GM18502 (cell line): ENCODE data around the gene RNF44.
"Not testable (repeated sequence)": the region's sequence is repeated elsewhere in the genome, so short reads cannot be mapped to it uniquely, and the experiment has no call there.

Experiments
- ATAC-seq: cut with Tn5 transposase; IDR thresholded peaks from one replicate; pipeline ENCODE4 v1.9.1; 2021; ENCODE audit warnings: mild to moderate bottlenecking; ENCODE audit not compliant: unreplicated experiment, poor library complexity

The RNF44 gene

GRCh38 chr5:176487160-176487559 lies 50.0 kb downstream of the RNF44 start:
- not testable (repeated sequence) for ATAC-seq

- no peak for ATAC-seq
Measured at GRCh38 chr5:176486189-176486757, 50.9 kb downstream of the RNF44 start.

- no peak for ATAC-seq
Measured at GRCh38 chr5:176485176-176485575, 52.0 kb downstream of the RNF44 start.

GRCh38 chr5:176481711-176482110 lies 55.5 kb downstream of the RNF44 start:
- no peak for ATAC-seq
